SK-N-SH treated with all-trans-retinoic acid at 6 μM for 48 hours (cell line): ENCODE results near the gene FKBP11.

Experiments used
- ARNTL ChIP-seq: fragments of 450-650 bp; formaldehyde crosslinking; IDR thresholded peaks from 2 replicates; pipeline ENCODE4 v1.5.0; 2020; ENCODE audit warnings: low read depth, mild to moderate bottlenecking, moderate library complexity, borderline replicate concordance
- CSDC2 ChIP-seq: fragments of 250-450 bp; sonication (Bioruptor Pico); IDR thresholded peaks from 2 replicates; pipeline ENCODE4 v1.5.0; 2020; ENCODE audit warnings: mild to moderate bottlenecking, moderate library complexity
- ESRRG ChIP-seq: fragments of 250-450 bp; sonication (Bioruptor Pico); IDR thresholded peaks from 2 replicates; pipeline ENCODE4 v1.6.1; 2021; ENCODE audit warnings: mild to moderate bottlenecking
- GLIS3 ChIP-seq: fragments of 250-450 bp; sonication (Bioruptor Pico); IDR thresholded peaks from 2 replicates; pipeline ENCODE4 v1.5.0; 2020; ENCODE audit warnings: mild to moderate bottlenecking, moderate library complexity
- ISL1 ChIP-seq: fragments of 250-450 bp; sonication (Bioruptor Pico); IDR thresholded peaks from 2 replicates; pipeline ENCODE4 v2.1.2; 2022; ENCODE audit warnings: mild to moderate bottlenecking, moderate library complexity
- OSR1 ChIP-seq: fragments of 250-450 bp; sonication (Bioruptor Pico); IDR thresholded peaks from 2 replicates; pipeline ENCODE4 v1.8.0; 2022; ENCODE audit warnings: moderate library complexity, mild to moderate bottlenecking, inconsistent platforms
- RARB ChIP-seq: fragments of 250-450 bp; sonication (Bioruptor Pico); IDR thresholded peaks from 2 replicates; pipeline ENCODE4 v1.8.0; 2021; ENCODE audit warnings: mild to moderate bottlenecking, moderate library complexity
- SNAI2 ChIP-seq: fragments of 250-450 bp; sonication (Bioruptor Pico); IDR thresholded peaks from 2 replicates; pipeline ENCODE4 v1.5.0; 2020; ENCODE audit warnings: mild to moderate bottlenecking, moderate library complexity
- ZFP3 ChIP-seq: fragments of 250-450 bp; sonication (Bioruptor Pico); IDR thresholded peaks from 2 replicates; pipeline ENCODE4 v1.5.0; 2020; ENCODE audit warnings: mild to moderate bottlenecking, moderate library complexity
- ZFP30 ChIP-seq: fragments of 450-650 bp; formaldehyde crosslinking; IDR thresholded peaks from 2 replicates; pipeline ENCODE4 v1.5.0; 2022; ENCODE audit warnings: mild to moderate bottlenecking, moderate library complexity
- ZNF565 ChIP-seq: fragments of 450-650 bp; formaldehyde crosslinking; conservative IDR thresholded peaks from 2 replicates; pipeline ENCODE4 v1.5.0; 2020; ENCODE audit warnings: low read depth, mild to moderate bottlenecking, moderate library complexity
- TF ChIP-seq, protein P1 (sequence below): fragments of 250-450 bp; sonication (Bioruptor Pico); IDR thresholded peaks from 2 replicates; pipeline ENCODE4 v1.8.0; 2020; ENCODE audit warnings: mild to moderate bottlenecking, moderate library complexity, borderline replicate concordance
- TF ChIP-seq, protein P2 (sequence below): fragments of 250-450 bp; sonication (Bioruptor Pico); IDR thresholded peaks from 2 replicates; pipeline ENCODE4 v1.8.0; 2021; ENCODE audit warnings: low read depth, mild to moderate bottlenecking, moderate library complexity, borderline replicate concordance

DNA sequence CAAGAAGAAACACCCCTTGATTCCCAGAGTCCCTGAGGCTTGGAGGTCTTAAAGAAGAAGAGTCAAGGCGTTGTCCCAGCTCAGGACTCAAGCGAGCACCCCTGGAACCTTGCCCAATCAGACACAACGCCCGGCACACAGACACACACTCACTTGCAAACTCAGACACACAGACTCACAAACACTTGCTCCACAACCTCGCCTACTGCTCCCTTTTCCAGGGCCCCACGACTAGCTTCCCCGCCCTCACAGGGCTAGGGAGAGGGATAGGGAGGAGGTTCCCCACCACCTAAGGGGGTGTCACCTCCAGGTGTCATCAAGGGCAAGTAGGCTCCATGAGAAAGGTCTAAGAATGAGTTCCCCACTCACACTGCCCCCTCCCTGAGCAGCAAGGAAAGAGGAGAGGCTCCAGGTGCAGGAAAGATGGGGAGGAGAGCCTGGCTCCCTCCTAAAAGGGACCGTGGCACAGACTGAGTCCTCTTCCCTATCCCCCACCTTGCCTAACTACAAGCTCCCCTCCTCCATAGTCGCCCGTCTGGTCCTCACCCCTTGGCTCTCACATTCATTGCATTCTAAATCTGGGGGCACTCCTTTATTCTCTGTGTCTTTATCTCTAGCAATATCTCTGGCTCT lies 45.5 kb upstream of the FKBP11 start:
- TF ChIP-seq ZFP3 (CRISPR knock-in tag) = no peak
- TF ChIP-seq ZFP30 (CRISPR knock-in tag) = no peak
- no peak for TF ChIP-seq ESRRG (CRISPR knock-in tag)
- TF ChIP-seq RARB (CRISPR knock-in tag) = no peak
- no peak for TF ChIP-seq SNAI2 (CRISPR knock-in tag)
- TF ChIP-seq, protein P1, sequence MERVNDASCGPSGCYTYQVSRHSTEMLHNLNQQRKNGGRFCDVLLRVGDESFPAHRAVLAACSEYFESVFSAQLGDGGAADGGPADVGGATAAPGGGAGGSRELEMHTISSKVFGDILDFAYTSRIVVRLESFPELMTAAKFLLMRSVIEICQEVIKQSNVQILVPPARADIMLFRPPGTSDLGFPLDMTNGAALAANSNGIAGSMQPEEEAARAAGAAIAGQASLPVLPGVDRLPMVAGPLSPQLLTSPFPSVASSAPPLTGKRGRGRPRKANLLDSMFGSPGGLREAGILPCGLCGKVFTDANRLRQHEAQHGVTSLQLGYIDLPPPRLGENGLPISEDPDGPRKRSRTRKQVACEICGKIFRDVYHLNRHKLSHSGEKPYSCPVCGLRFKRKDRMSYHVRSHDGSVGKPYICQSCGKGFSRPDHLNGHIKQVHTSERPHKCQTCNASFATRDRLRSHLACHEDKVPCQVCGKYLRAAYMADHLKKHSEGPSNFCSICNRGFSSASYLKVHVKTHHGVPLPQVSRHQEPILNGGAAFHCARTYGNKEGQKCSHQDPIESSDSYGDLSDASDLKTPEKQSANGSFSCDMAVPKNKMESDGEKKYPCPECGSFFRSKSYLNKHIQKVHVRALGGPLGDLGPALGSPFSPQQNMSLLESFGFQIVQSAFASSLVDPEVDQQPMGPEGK (CRISPR knock-in tag) = no peak
- TF ChIP-seq ARNTL (CRISPR knock-in tag) = no peak
- TF ChIP-seq CSDC2 (CRISPR knock-in tag) = no peak
- TF ChIP-seq ZNF565 = no peak
- TF ChIP-seq OSR1 (CRISPR knock-in tag) = no peak
- TF ChIP-seq, protein P2, sequence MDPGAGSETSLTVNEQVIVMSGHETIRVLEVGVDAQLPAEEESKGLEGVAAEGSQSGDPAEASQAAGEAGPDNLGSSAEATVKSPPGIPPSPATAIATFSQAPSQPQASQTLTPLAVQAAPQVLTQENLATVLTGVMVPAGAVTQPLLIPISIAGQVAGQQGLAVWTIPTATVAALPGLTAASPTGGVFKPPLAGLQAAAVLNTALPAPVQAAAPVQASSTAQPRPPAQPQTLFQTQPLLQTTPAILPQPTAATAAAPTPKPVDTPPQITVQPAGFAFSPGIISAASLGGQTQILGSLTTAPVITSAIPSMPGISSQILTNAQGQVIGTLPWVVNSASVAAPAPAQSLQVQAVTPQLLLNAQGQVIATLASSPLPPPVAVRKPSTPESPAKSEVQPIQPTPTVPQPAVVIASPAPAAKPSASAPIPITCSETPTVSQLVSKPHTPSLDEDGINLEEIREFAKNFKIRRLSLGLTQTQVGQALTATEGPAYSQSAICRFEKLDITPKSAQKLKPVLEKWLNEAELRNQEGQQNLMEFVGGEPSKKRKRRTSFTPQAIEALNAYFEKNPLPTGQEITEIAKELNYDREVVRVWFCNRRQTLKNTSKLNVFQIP (CRISPR knock-in tag) = no peak
- TF ChIP-seq GLIS3 (CRISPR knock-in tag) = no peak
- no peak for TF ChIP-seq ISL1 (CRISPR knock-in tag)
